Colonic mucosa (tissue), 4 donors: ENCODE data around the gene TRNT1. TPM values are rescaled to one million over a fixed set of nuclear protein-coding genes. Genes with fewer than 3 reads are reported as not detected.

Experiments used
- DNase-seq: peaks from one replicate; pipeline ENCODE4 v3.0.0-alpha.2; 2020
- H3K27ac ChIP-seq: fragments of 200-600 bp; one replicate; pipeline ENCODE4 v1.8.0; 2021
- H3K27me3 ChIP-seq: fragments of 200-600 bp; one replicate; pipeline ENCODE4 v1.8.0; 2021
- H3K36me3 ChIP-seq: fragments of 200-600 bp; one replicate; pipeline ENCODE4 v1.8.0; 2021
- H3K4me1 ChIP-seq: fragments of 200-600 bp; one replicate; pipeline ENCODE4 v1.8.0; 2021; ENCODE audit warnings: mild to moderate bottlenecking
- H3K4me3 ChIP-seq: fragments of 200-600 bp; one replicate; pipeline ENCODE4 v1.8.0; 2021
- H3K9ac ChIP-seq, 2 donors: one replicate each; pipeline ENCODE4 v1.7.0; 2013; ENCODE audit warnings: control low read depth in 2 of 2, low read depth in 2 of 2, low read length in 2 of 2
- H3K9me3 ChIP-seq: fragments of 200-600 bp; one replicate; pipeline ENCODE4 v1.8.0; 2021
- intact Hi-C: fragments of 100-400 bp; cut with DNase I; formaldehyde crosslinking; loops from one replicate; pipeline ENCODE4 v1.14.1; 2022
- total RNA-seq, 2 donors: library from RNA; stranded (reverse); fragmentation: NEBNext Ultra II Directional in 1 of 2; extraction: Animal tissue kit (Norgen Biotek cat#: 25700) in 1 of 2; gene quantifications; one replicate each; pipeline ENCODE4 v1.2.1, GENCODE V29; 2021
- TF ChIP-seq, protein P1 (sequence below): fragments of 200-600 bp; IDR thresholded peaks from one replicate; pipeline ENCODE4 v1.8.0; 2022; ENCODE audit warnings: antibody characterized with exemption, mild to moderate bottlenecking
- donor health status: healthy.
- donor health status: DM: no; HTN: no; CAD: no.
- donor health status: DM: no; HTN: no; CAD: no.

Gene TRNT1
- total RNA-seq, 2 donors from 2014 or later = 15.7 to 26.8 TPM

DNA sequence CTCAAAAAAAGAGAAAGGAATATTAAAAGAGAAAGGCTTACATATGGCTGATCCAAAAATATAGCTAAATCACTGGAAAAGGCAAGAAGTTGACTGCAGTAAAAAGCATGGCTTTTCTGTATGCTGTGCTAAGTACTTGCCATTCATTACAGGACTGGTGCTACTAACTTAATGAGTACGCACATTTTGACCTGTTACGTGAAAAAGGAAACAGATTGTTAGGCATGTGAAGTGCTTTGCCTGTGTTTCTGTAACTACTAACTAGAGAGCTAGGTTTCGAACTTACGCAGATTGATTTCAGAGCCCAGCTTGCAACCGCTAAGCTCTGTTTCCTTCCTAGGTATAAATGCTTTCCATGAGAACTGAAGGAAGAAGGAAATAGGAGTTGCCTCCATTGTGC lies 2.8 kb downstream of the TRNT1 start:
- no peak overlapping the region for H3K4me3 ChIP-seq
- no peak overlapping the region for H3K9ac ChIP-seq
- H3K9me3 ChIP-seq = no peaks in the 10 kb centered on the region
- H3K27ac ChIP-seq = no peak overlapping the region
- H3K36me3 ChIP-seq = peaks cover 6% of the 10 kb centered on the region
- H3K27me3 ChIP-seq = no peaks in the 10 kb centered on the region
- peaks cover 5% of the 10 kb centered on the region for H3K4me1 ChIP-seq
- intact Hi-C loops = loop anchor here (5.0 kb wide), 1 partner anchor 53 kb away; no protein-coding TSS in a partner anchor
- TF ChIP-seq, protein P1, sequence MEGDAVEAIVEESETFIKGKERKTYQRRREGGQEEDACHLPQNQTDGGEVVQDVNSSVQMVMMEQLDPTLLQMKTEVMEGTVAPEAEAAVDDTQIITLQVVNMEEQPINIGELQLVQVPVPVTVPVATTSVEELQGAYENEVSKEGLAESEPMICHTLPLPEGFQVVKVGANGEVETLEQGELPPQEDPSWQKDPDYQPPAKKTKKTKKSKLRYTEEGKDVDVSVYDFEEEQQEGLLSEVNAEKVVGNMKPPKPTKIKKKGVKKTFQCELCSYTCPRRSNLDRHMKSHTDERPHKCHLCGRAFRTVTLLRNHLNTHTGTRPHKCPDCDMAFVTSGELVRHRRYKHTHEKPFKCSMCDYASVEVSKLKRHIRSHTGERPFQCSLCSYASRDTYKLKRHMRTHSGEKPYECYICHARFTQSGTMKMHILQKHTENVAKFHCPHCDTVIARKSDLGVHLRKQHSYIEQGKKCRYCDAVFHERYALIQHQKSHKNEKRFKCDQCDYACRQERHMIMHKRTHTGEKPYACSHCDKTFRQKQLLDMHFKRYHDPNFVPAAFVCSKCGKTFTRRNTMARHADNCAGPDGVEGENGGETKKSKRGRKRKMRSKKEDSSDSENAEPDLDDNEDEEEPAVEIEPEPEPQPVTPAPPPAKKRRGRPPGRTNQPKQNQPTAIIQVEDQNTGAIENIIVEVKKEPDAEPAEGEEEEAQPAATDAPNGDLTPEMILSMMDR = no peak
- DNase-seq = no peak

- no peak overlapping the region for H3K9ac ChIP-seq
- no peak overlapping the region for H3K27ac ChIP-seq
- H3K4me1 ChIP-seq = peaks cover 8% of the 10 kb centered on the region
- H3K36me3 ChIP-seq = peaks cover 6% of the 10 kb centered on the region
- TF ChIP-seq, protein P1 = no peak
- no peaks in the 10 kb centered on the region for H3K27me3 ChIP-seq
- no peaks in the 10 kb centered on the region for H3K9me3 ChIP-seq
- no peak overlapping the region for H3K4me3 ChIP-seq
- no peak for DNase-seq
- intact Hi-C loops = no loop called here
Observed at GRCh38 chr3:3133500-3133899, 6.8 kb downstream of the TRNT1 start.

DNA sequence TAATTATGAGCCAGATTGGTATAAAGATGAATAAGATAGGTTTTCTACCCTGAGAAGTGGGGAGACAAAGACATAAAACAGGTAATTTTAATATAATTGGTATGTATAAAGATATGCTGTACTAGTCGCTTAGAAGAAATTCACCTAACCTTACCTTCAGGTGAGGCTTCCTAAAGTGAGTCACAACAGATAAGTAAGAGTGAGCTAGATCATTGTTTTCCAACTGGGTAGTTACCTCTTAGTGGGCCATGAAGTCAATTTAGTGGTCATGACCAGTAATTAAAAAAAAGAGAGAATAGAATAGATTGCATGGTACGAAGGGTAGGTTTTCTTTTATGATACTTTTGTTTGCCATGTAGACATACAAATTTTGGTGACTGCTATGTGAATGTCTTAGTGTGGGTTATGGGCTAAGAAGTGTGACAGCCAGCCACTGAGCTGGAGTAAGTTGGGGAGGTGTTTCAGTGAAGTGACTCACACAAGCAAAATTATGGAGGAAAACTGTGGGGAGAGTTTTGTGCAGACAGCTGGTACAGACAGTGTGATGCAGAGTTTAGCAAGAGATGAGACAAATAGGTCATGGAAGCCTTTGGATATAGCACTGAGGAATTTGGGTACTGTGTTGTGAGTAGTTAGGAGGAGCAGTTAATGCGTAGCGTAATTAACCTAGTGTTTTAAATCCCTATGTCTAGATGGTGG lies 8.2 kb downstream of the TRNT1 start:
- Histone ChIP-seq H3K4me1 (peaks cover 8% of the 10 kb centered on the region), H3K27me3 (no peaks in the 10 kb centered on the region), H3K4me3 (no peak overlapping the region), H3K27ac (no peak overlapping the region), H3K36me3 (no peaks in the 10 kb centered on the region), H3K9ac (no peak overlapping the region), H3K9me3 (no peaks in the 10 kb centered on the region)
- intact Hi-C loops = loop anchor here (5.0 kb wide), 1 partner anchor 37 kb away; no protein-coding TSS in a partner anchor
- TF ChIP-seq, protein P1 = no peak
- DNase-seq = no peak

- Histone ChIP-seq H3K9ac (no peak overlapping the region), H3K4me1 (peaks cover 8% of the 10 kb centered on the region), H3K27me3 (no peaks in the 10 kb centered on the region), H3K36me3 (peaks cover 5% of the 10 kb centered on the region), H3K27ac (peak overlapping the region; percentile 43), H3K9me3 (no peaks in the 10 kb centered on the region), H3K4me3 (no peak overlapping the region)
- TF ChIP-seq, protein P1 = no peak
- no peak for DNase-seq
- intact Hi-C loops = loop anchor here (5.0 kb wide), 1 partner anchor 35 kb away; no protein-coding TSS in a partner anchor
Observed at GRCh38 chr3:3137526-3137925, 10.8 kb downstream of the TRNT1 start.

- Histone ChIP-seq H3K4me3 (no peak overlapping the region), H3K27me3 (no peaks in the 10 kb centered on the region), H3K27ac (no peak overlapping the region), H3K9ac (no peak overlapping the region), H3K4me1 (peaks cover 4% of the 10 kb centered on the region), H3K9me3 (no peaks in the 10 kb centered on the region), H3K36me3 (peaks cover 9% of the 10 kb centered on the region)
- intact Hi-C loops = no loop called here
- DNase-seq = no peak
- TF ChIP-seq, protein P1 = no peak
Observed at GRCh38 chr3:3141939-3142338, 15.2 kb downstream of the TRNT1 start.
